HEK293 (cell line): ENCODE data around the gene PDE4D.
A peak's percentile ranks its signal among the peaks of the same experiment; 100 is the strongest.

ENCODE experiments used
- CTCF ChIA-PET: fragments of 350-600 bp; formaldehyde crosslinking; extraction: SDS; loops from one replicate; lab custom pipeline; 2021; ENCODE audit warnings: antibody characterized with exemption; lab: Yijun Ruan, JAX
- POLR2A ChIA-PET: fragments of 300-600 bp; formaldehyde crosslinking; extraction: SDS; loops from one replicate; lab custom pipeline; 2020; ENCODE audit warnings: antibody characterized with exemption, inconsistent platforms; lab: Yijun Ruan, JAX
- H3K27ac ChIP-seq: fragments of 200-500 bp; sonication (Bioruptor generic); 2 replicates; pipeline ENCODE4 v1.5.1; 2014; ENCODE audit warnings: low read depth, low read length, control low read depth, inconsistent platforms; ENCODE audit errors: extremely low read depth
- H3K36me3 ChIP-seq, 2 experiments: fragments of 200-500 bp in 1 of 2; sonication (Bioruptor generic) in 1 of 2; 1 replicate in 1 of 2; 2 replicates in 1 of 2; pipeline ENCODE4 v1.5.1; 2014 to 2017; ENCODE audit warnings: inconsistent platforms in 2 of 2, low read length in 2 of 2; ENCODE audit not compliant: control insufficient read depth in 2 of 2, insufficient read depth in 1 of 2
- H3K4me1 ChIP-seq: fragments of 200-500 bp; sonication (Bioruptor generic); 2 replicates; pipeline ENCODE4 v1.5.1; 2014; ENCODE audit warnings: mild to moderate bottlenecking, low read length, inconsistent platforms; ENCODE audit not compliant: control insufficient read depth, insufficient read depth
- H3K4me3 ChIP-seq: 2 replicates; pipeline ENCODE4 v1.5.1; 2011; ENCODE audit warnings: low read depth, mild to moderate bottlenecking, control low read depth, low read length, moderate library complexity
- H3K9me3 ChIP-seq: fragments of 200-500 bp; sonication (Bioruptor generic); 2 replicates; pipeline ENCODE4 v1.5.1; 2014; ENCODE audit warnings: low read depth, low read length, inconsistent platforms; ENCODE audit not compliant: control insufficient read depth, insufficient read depth
- GLIS2 ChIP-seq: fragments of 450-650 bp; formaldehyde crosslinking; IDR thresholded peaks from 2 replicates; pipeline ENCODE4 v1.5.1; 2016; ENCODE audit warnings: missing biosample characterization, missing genetic modification characterization
- PRDM1 ChIP-seq: fragments of 450-650 bp; formaldehyde crosslinking; IDR thresholded peaks from 2 replicates; pipeline ENCODE4; 2016; ENCODE audit warnings: missing biosample characterization, missing genetic modification characterization
- PRDM10 ChIP-seq: fragments of 450-650 bp; formaldehyde crosslinking; IDR thresholded peaks from 2 replicates; pipeline ENCODE4 v1.5.1; 2016; ENCODE audit warnings: missing biosample characterization, missing genetic modification characterization
- ZBTB26 ChIP-seq: fragments of 450-650 bp; formaldehyde crosslinking; optimal IDR thresholded peaks from 2 replicates; pipeline ENCODE3; 2016; ENCODE audit warnings: missing biosample characterization, mild to moderate bottlenecking, missing genetic modification characterization
- ZNF169 ChIP-seq: fragments of 450-650 bp; formaldehyde crosslinking; IDR thresholded peaks from 2 replicates; pipeline ENCODE4 v1.5.1; 2016; ENCODE audit warnings: missing biosample characterization, missing genetic modification characterization
- ZNF423 ChIP-seq: fragments of 450-650 bp; formaldehyde crosslinking; IDR thresholded peaks from 2 replicates; pipeline ENCODE4 v1.5.1; 2016; ENCODE audit warnings: missing biosample characterization, missing genetic modification characterization
- ZNF530 ChIP-seq: fragments of 450-650 bp; formaldehyde crosslinking; IDR thresholded peaks from 2 replicates; pipeline ENCODE4 v1.5.1; 2016; ENCODE audit warnings: low read depth, missing biosample characterization, missing genetic modification characterization
- ZNF561 ChIP-seq: fragments of 450-650 bp; IDR thresholded peaks from 2 replicates; pipeline ENCODE4 v1.5.1; 2018; ENCODE audit warnings: missing biosample characterization, missing genetic modification characterization, borderline replicate concordance
- ZNF600 ChIP-seq: fragments of 450-650 bp; formaldehyde crosslinking; IDR thresholded peaks from 2 replicates; pipeline ENCODE4 v1.5.1; 2016; ENCODE audit warnings: missing biosample characterization, missing genetic modification characterization
- ZNF624 ChIP-seq: fragments of 450-650 bp; formaldehyde crosslinking; IDR thresholded peaks from 2 replicates; pipeline ENCODE4 v1.5.1; 2017; ENCODE audit warnings: missing biosample characterization, missing genetic modification characterization
- ZNF626 ChIP-seq: fragments of 450-650 bp; sonication (Bioruptor Pico); formaldehyde crosslinking; IDR thresholded peaks from 2 replicates; pipeline ENCODE4 v1.5.1; 2018; ENCODE audit warnings: missing biosample characterization, missing genetic modification characterization, inconsistent platforms
- ZNF629 ChIP-seq: fragments of 450-650 bp; formaldehyde crosslinking; IDR thresholded peaks from 2 replicates; pipeline ENCODE4 v1.5.1; 2017; ENCODE audit warnings: missing biosample characterization, missing genetic modification characterization
- ZNF645 ChIP-seq: fragments of 450-650 bp; formaldehyde crosslinking; IDR thresholded peaks from 2 replicates; pipeline ENCODE4; 2016; ENCODE audit warnings: missing biosample characterization, missing genetic modification characterization
- ZNF660 ChIP-seq: fragments of 450-650 bp; IDR thresholded peaks from 2 replicates; pipeline ENCODE4 v1.5.1; 2018; ENCODE audit warnings: missing biosample characterization, mild to moderate bottlenecking, missing genetic modification characterization
- ZNF664 ChIP-seq: fragments of 450-650 bp; formaldehyde crosslinking; IDR thresholded peaks from 2 replicates; pipeline ENCODE4 v1.5.1; 2016; ENCODE audit warnings: missing biosample characterization, missing genetic modification characterization
- ZNF768 ChIP-seq: fragments of 450-650 bp; formaldehyde crosslinking; IDR thresholded peaks from 2 replicates; pipeline ENCODE4 v1.5.1; 2018; ENCODE audit warnings: missing biosample characterization, mild to moderate bottlenecking, missing genetic modification characterization
- ZSCAN23 ChIP-seq: fragments of 450-650 bp; formaldehyde crosslinking; IDR thresholded peaks from 2 replicates; pipeline ENCODE4 v1.5.1; 2016; ENCODE audit warnings: missing biosample characterization, missing genetic modification characterization
- ZSCAN30 ChIP-seq: fragments of 450-650 bp; IDR thresholded peaks from 2 replicates; pipeline ENCODE4 v1.5.1; 2018; ENCODE audit warnings: missing biosample characterization, mild to moderate bottlenecking, missing genetic modification characterization, moderate library complexity
- TF ChIP-seq, protein P1 (sequence below): fragments of 450-650 bp; formaldehyde crosslinking; IDR thresholded peaks from 2 replicates; pipeline ENCODE4 v1.5.1; 2016; ENCODE audit warnings: missing biosample characterization, missing genetic modification characterization
- TF ChIP-seq, protein P2 (sequence below): sonication (generic); formaldehyde crosslinking; IDR thresholded peaks from 2 replicates; pipeline ENCODE4 v1.8.1; 2022; ENCODE audit warnings: mild to moderate bottlenecking, moderate library complexity, missing genetic modification reagents

PDE4D gene

DNA sequence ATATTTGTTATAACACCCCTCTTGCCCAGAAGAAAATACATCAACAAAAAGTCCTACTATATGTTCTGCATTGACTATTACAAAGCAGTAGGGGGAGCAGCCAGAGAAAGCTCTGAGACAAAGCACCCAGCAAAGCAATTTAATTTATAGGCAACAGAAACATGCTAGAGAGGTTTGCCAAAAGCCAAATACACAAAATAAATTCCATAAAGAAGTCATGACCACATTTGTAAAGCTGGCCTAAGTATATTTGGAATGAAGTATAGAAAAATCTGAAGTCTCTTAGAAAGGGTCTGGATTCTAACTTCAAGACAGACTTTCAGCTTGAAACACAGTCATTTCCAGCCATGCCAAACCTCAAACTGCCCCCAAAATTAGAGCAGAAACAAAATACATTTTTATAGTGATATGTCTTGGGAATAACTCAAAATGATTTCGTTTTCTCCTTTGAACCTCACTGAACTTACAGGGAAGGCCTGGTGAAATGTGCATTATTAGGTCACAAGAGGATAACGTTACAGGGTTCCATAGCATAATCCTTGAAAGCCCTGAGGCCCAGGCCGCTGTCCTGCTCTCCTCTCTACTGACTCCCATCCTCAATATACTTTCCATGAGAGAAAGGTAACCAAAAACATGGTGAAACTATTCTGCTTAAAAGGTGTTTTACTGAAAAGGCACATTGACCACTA, 858.9 kb downstream of the PDE4D start (continued):
- TF ChIP-seq PRDM10 (tag by site-specific recombination): peak; percentile 58
- no peak for TF ChIP-seq ZNF423 (tag by site-specific recombination)
- TF ChIP-seq ZNF664 (tag by site-specific recombination): no peak
- no peak for TF ChIP-seq ZNF645 (tag by site-specific recombination)
- no peak for TF ChIP-seq ZNF169 (tag by site-specific recombination)
- TF ChIP-seq GLIS2 (tag by site-specific recombination): no peak
- TF ChIP-seq ZSCAN30 (tag by site-specific recombination): 0 out of 2 replicates have a peak, but pooled peaks have one; percentile 70
- TF ChIP-seq PRDM1 (tag by site-specific recombination): peak; percentile 59
- TF ChIP-seq ZNF561 (tag by site-specific recombination): 0 out of 2 replicates have a peak, but pooled peaks have one; percentile 21
- TF ChIP-seq, protein P1, sequence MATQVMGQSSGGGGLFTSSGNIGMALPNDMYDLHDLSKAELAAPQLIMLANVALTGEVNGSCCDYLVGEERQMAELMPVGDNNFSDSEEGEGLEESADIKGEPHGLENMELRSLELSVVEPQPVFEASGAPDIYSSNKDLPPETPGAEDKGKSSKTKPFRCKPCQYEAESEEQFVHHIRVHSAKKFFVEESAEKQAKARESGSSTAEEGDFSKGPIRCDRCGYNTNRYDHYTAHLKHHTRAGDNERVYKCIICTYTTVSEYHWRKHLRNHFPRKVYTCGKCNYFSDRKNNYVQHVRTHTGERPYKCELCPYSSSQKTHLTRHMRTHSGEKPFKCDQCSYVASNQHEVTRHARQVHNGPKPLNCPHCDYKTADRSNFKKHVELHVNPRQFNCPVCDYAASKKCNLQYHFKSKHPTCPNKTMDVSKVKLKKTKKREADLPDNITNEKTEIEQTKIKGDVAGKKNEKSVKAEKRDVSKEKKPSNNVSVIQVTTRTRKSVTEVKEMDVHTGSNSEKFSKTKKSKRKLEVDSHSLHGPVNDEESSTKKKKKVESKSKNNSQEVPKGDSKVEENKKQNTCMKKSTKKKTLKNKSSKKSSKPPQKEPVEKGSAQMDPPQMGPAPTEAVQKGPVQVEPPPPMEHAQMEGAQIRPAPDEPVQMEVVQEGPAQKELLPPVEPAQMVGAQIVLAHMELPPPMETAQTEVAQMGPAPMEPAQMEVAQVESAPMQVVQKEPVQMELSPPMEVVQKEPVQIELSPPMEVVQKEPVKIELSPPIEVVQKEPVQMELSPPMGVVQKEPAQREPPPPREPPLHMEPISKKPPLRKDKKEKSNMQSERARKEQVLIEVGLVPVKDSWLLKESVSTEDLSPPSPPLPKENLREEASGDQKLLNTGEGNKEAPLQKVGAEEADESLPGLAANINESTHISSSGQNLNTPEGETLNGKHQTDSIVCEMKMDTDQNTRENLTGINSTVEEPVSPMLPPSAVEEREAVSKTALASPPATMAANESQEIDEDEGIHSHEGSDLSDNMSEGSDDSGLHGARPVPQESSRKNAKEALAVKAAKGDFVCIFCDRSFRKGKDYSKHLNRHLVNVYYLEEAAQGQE (tag by site-specific recombination): 0 out of 2 replicates have a peak, but pooled peaks have one; percentile 28
- TF ChIP-seq ZNF600 (tag by site-specific recombination): 0 out of 2 replicates have a peak, but pooled peaks have one; percentile 48
- peak; percentile 60; the same call in 1 of the 2 replicates for TF ChIP-seq ZNF629
- TF ChIP-seq, protein P2, sequence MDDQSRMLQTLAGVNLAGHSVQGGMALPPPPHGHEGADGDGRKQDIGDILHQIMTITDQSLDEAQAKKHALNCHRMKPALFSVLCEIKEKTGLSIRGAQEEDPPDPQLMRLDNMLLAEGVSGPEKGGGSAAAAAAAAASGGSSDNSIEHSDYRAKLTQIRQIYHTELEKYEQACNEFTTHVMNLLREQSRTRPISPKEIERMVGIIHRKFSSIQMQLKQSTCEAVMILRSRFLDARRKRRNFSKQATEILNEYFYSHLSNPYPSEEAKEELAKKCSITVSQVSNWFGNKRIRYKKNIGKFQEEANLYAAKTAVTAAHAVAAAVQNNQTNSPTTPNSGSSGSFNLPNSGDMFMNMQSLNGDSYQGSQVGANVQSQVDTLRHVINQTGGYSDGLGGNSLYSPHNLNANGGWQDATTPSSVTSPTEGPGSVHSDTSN (CRISPR knock-in tag): no peak
- no peak for TF ChIP-seq ZSCAN23 (tag by site-specific recombination)
- peak; percentile 40; the same call in 1 of the 2 replicates for TF ChIP-seq ZNF660 (tag by site-specific recombination)

DNA sequence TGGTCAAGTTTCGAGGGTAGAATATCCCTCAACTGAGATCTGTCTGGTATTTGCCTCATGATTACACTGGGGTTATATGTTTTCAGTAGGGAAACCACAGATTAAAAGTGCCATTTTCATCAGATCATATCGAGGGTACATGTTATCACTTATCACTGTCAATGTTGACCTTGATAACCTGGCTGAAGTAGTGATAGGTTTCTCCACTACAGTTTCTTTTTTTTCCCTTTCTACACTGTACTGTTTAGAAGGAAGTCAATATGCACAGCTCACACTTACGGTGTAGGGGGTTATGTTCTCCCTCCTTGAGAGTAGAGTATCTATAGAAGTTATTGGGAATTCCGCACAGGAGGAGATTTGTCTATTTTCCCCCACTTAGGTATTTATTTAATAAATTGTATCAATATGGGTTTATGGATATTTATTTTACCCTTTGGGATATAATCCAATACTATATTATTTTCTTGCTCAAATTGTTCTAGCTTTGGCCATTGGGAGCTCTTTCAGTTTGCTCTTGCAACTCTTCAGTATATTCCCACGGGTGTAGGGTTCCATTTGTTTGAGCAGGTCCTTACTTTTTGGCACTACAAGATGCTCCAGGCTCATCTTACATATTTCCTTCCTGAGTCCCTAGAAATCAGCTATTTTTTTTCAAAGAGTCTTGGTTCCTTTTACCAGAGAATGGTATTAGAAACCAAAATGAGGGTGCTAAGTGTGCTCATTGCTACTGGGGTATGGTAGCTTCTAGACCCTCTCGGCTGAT, 866.2 kb downstream of the PDE4D start:
- TF ChIP-seq, protein P1 (tag by site-specific recombination): no peak
- TF ChIP-seq ZNF530 (tag by site-specific recombination) (no peak), ZNF624 (tag by site-specific recombination) (no peak), ZNF768 (tag by site-specific recombination) (no peak), ZBTB26 (no peak), ZNF626 (tag by site-specific recombination) (no peak)
- CTCF ChIA-PET: interaction anchor here (1.7 kb wide), 1 partner anchor 141 kb away, joined by 6 read pairs; no protein-coding TSS in a partner anchor
- Histone ChIP-seq H3K36me3 (peaks cover 0 to 4% of the 10 kb centered on the region in 2 experiments; a peak in 1 of 3 replicates), H3K27ac (no peak overlapping the region), H3K4me3 (no peak overlapping the region), H3K4me1 (peaks cover 4% of the 10 kb centered on the region), H3K9me3 (no peaks in the 10 kb centered on the region; the same call in none of the 2 replicates)
- POLR2A ChIA-PET: no interaction called here
